Small intestine (tissue), 16 donors: ENCODE measurements around the gene UGT1A6. TPM values are rescaled to one million over a fixed set of nuclear protein-coding genes. Genes with fewer than 3 reads are reported as not detected.
A peak's percentile ranks its signal among the peaks of the same experiment; 100 is the strongest.
"Not testable (repeated sequence)": the region's sequence is repeated elsewhere in the genome, so short reads cannot be mapped to it uniquely, and the experiment has no call there.

ENCODE experiments used
- DNase-seq, 2 donors: peaks; one replicate each; pipeline versions ENCODE4 v3.0.0 to v3.0.0-alpha.2; 2013
- FAIRE-seq: peaks from 2 replicates; lab custom pipeline; 2012; peaks lifted over from hg19 to GRCh38; lab: Jason Lieb, UNC
- H3K27ac ChIP-seq, 3 donors: one replicate each; pipeline ENCODE4 v1.5.1; 2013; ENCODE audit warnings: low read length in 2 of 3, mild to moderate bottlenecking in 2 of 3, control low read depth in 1 of 3, inconsistent platforms in 1 of 3, low read depth in 1 of 3, moderate library complexity in 1 of 3
- H3K27me3 ChIP-seq, 3 donors: one replicate each; pipeline ENCODE4 v1.6.1; 2013; ENCODE audit warnings: low read length in 3 of 3, inconsistent platforms in 1 of 3; ENCODE audit not compliant: control insufficient read depth in 3 of 3, insufficient read depth in 3 of 3
- H3K36me3 ChIP-seq, 3 donors: one replicate each; pipeline ENCODE4 v1.6.1; 2013; ENCODE audit warnings: low read length in 3 of 3, inconsistent platforms in 1 of 3, low read depth in 1 of 3, mild to moderate bottlenecking in 1 of 3, moderate library complexity in 1 of 3; ENCODE audit not compliant: control insufficient read depth in 3 of 3, insufficient read depth in 2 of 3
- H3K4me1 ChIP-seq, 3 donors: one replicate each; pipeline ENCODE4 v1.6.1; 2013; ENCODE audit warnings: low read length in 2 of 3, inconsistent platforms in 1 of 3, low read depth in 1 of 3, mild to moderate bottlenecking in 1 of 3, moderate library complexity in 1 of 3; ENCODE audit not compliant: control insufficient read depth in 3 of 3, insufficient read depth in 2 of 3
- H3K4me3 ChIP-seq, 3 donors: one replicate each; pipeline ENCODE4 v1.5.1; 2013; ENCODE audit warnings: low read length in 3 of 3, control low read depth in 1 of 3, inconsistent platforms in 1 of 3, low read depth in 1 of 3, mild to moderate bottlenecking in 1 of 3, moderate library complexity in 1 of 3
- H3K9me3 ChIP-seq, 2 donors: one replicate each; pipeline ENCODE4 v1.6.1; 2013; ENCODE audit warnings: low read depth in 1 of 2, low read length in 1 of 2; ENCODE audit not compliant: control insufficient read depth in 2 of 2, insufficient read depth in 1 of 2
- WGBS, 3 donors: extraction: QIAGEN DNeasy Blood & Tissue Kit; methylation state at CpG; one replicate each; pipeline ENCODE4 v1.1.7; 2013; 5-methylcytosine and 5-hydroxymethylcytosine counted together
- long read RNA-seq, 10 donors: transcript quantifications; one replicate each; lab custom pipeline, GENCODE V29; 2026
- polyA plus RNA-seq, 4 donors: library from polyadenylated mRNA; stranded (reverse) in 3 of 4; unstranded in 1 of 4; fragments of 200-250 nt in 3 of 4; fragments of 120-200 nt in 1 of 4; gene quantifications; one replicate each; pipeline versions ENCODE4 v1.2.1 to v1.2.3, GENCODE V29; 2013
- donor health status: healthy with polysubstance abuse.
- donor health status: control.
- donor health status: control.
- donor health status: Bipolar disorder and iron deficiency.
- donor health status: healthy.

UGT1A6 gene
- polyA plus RNA-seq, result 1 to 10 TPM in 2 of 4 donors, under 1 TPM in 1, not detected in 1; 0.21 to 1.8 (median 1.4) TPM
- long read RNA-seq, donor 1, result 0 reads
- long read RNA-seq, donor 2, result 0 reads
- long read RNA-seq, donor 3, result 0 reads
- long read RNA-seq, donor 4, result 0 reads
- long read RNA-seq, donor 5, result 0 reads
- long read RNA-seq, donor 6, result 0 reads
- long read RNA-seq, donor 7, result 0 reads
- long read RNA-seq, donor 8, result 0 reads
- long read RNA-seq, donor 9, result 0 reads
- long read RNA-seq, donor 10, result 0 reads

DNA sequence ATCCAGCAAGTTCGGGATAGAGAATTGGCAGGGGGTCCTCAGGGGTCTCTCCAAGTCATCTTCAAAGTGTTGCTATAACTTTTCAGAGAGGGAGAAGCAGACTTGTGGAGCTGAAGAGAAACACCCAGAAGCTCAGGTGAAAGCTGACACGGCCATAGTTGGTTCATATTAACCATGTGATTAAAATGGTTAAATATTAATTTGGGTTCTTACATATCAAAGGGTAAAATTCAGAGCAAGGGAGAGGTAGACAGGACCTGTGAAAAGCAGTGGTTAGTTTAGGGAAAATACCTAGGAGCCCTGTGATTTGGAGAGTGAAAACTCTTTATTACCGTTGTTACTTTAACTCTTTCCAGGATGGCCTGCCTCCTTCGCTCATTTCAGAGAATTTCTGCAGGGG, at the start of gene UGT1A6:
Gene UGT1A6 (plus strand): TSS at position 243 of the 400 bp plus-strand sequence. CDS start 115 bp downstream, at position 358.
- Histone ChIP-seq H3K4me1 (peaks cover 2 to 7% (median 3%) of the 10 kb centered on the region in 3 donors), H3K27me3 (no peaks in the 10 kb centered on the region), H3K4me3 (no peak within 1 kb of the TSS), H3K27ac (no peak within 1 kb of the TSS), H3K9me3 (peaks cover 0 to 3% of the 10 kb centered on the region in 2 donors), H3K36me3 (no peaks in the 10 kb centered on the region)
- WGBS, 3 donors, result 13 to 79% (median 35%) methylated on average over 4 of the region's 4 CpGs
- no peak for FAIRE-seq
- peak in 1 of 2 donors; percentile 56 for DNase-seq

DNA sequence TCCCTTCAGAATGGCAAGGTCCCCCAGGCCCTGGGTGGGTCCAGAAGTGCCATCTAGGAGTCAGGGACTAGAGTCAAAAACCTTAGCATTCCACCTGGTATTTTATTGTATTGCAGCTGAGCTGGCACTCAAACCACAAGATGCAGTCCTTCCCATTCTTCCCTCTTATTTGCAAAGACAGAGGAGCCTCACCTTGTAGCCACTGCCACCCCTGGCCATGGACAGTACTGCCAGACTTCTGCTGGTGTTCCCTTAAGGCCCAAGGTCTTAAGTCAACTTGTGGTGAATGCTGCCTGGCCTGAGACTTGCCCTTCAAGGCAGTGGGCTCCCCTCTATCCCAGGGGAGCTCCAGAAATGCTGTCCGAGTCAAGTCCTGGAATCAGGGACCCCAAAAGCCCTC, 49.6 kb upstream of the UGT1A6 start:
- peaks cover 5 to 16% of the 10 kb centered on the region in 2 donors for H3K9me3 ChIP-seq
- H3K4me1 ChIP-seq, result peaks cover 0 to 6% (median 0%) of the 10 kb centered on the region in 3 donors
- H3K36me3 ChIP-seq, result no peaks in the 10 kb centered on the region
- FAIRE-seq, result no peak
- no peaks in the 10 kb centered on the region for H3K27me3 ChIP-seq
- DNase-seq, result peak in 1 of 2 donors; percentile 31
- 88 to 93% (median 92%) methylated on average over 1 of the region's 1 CpG for WGBS, 3 donors
- H3K27ac ChIP-seq, result no peak overlapping the region
- H3K4me3 ChIP-seq, result no peak overlapping the region

DNA sequence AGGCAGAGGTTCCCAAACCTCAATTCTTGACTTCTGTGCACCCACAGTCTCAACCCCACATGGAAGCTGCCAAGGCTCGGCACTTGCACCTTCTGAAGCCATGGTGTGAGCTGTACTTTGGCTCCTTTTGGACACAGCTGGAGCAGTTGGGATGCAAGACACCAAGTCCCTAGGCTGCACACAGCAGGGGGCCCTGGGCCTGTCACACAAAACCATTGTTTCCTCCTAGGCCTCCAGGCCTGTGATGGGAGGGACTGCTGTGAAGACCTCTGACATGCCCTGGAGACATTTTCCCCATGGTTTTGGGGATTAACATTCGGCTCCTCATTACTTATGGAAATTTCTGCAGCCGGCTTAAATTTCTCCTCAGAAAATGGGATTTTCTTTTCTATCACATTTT, 46.7 kb upstream of the UGT1A6 start:
- not testable (repeated sequence) for DNase-seq, H3K4me1 ChIP-seq, H3K36me3 ChIP-seq, FAIRE-seq, H3K4me3 ChIP-seq, H3K27ac ChIP-seq, H3K27me3 ChIP-seq
- WGBS, 3 donors, result 90 to 97% (median 91%) methylated on average over 3 of the region's 3 CpGs
- peaks cover 5 to 16% of the 10 kb centered on the region in 2 donors for H3K9me3 ChIP-seq

GRCh38 chr2:233650981-233651380, 41.7 kb upstream of the UGT1A6 start:
- Histone ChIP-seq H3K36me3 (no peaks in the 10 kb centered on the region), H3K27me3 (no peaks in the 10 kb centered on the region), H3K27ac (no peak overlapping the region), H3K4me3 (no peak overlapping the region), H3K9me3 (peaks cover 1 to 5% of the 10 kb centered on the region in 2 donors), H3K4me1 (no peaks in the 10 kb centered on the region)
- WGBS, 3 donors, result 70 to 83% (median 72%) methylated on average over 4 of the region's 4 CpGs
- DNase-seq, result no peak
- no peak for FAIRE-seq

GRCh38 chr2:233651430-233651829, 41.3 kb upstream of the UGT1A6 start:
- H3K9me3 ChIP-seq, result peaks cover 0 to 3% of the 10 kb centered on the region in 2 donors
- no peaks in the 10 kb centered on the region for H3K27me3 ChIP-seq
- H3K4me1 ChIP-seq, result no peaks in the 10 kb centered on the region
- no peak overlapping the region for H3K4me3 ChIP-seq
- no peaks in the 10 kb centered on the region for H3K36me3 ChIP-seq
- WGBS, 3 donors, result 95 to 100% (median 98%) methylated on average over 2 of the region's 2 CpGs
- no peak for DNase-seq
- H3K27ac ChIP-seq, result no peak overlapping the region
- no peak for FAIRE-seq

- H3K4me1 ChIP-seq, result no peaks in the 10 kb centered on the region
- no peaks in the 10 kb centered on the region for H3K27me3 ChIP-seq
- no peak for DNase-seq
- H3K36me3 ChIP-seq, result no peaks in the 10 kb centered on the region
- no peaks in the 10 kb centered on the region for H3K9me3 ChIP-seq
- FAIRE-seq, result no peak
- no peak overlapping the region for H3K27ac ChIP-seq
- WGBS, 3 donors, result 55 to 69% (median 67%) methylated on average over 6 of the region's 6 CpGs
- H3K4me3 ChIP-seq, result no peak overlapping the region
Observed at GRCh38 chr2:233654501-233654900, 38.2 kb upstream of the UGT1A6 start.

DNA sequence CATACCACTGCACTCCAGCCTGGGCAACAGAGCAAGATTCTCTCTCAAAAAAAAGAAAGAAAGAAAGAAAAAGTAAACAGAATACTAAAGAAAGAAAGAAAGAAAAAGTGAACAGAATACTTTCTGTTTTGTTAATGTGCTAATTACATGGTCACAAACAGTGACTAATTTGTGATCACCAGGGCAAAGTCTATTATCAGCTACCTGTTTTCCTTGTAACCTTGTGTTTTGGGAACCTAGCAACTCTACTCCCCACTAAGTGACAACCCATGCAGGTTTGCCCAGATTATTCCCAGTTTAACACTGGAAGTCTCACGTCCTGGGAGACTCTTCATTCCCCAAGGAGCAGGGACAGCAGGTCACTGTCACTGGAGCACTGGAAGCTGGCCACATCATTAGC, 37.6 kb upstream of the UGT1A6 start:
- Histone ChIP-seq H3K36me3 (no peaks in the 10 kb centered on the region), H3K4me3 (no peak overlapping the region), H3K9me3 (no peaks in the 10 kb centered on the region), H3K27ac (no peak overlapping the region), H3K4me1 (no peaks in the 10 kb centered on the region), H3K27me3 (no peaks in the 10 kb centered on the region)
- no peak for FAIRE-seq
- WGBS, 3 donors, result 20 to 44% (median 23%) methylated on average over 1 of the region's 1 CpG
- DNase-seq, result peak in 1 of 2 donors; percentile 68

GRCh38 chr2:233655943-233656342, 36.7 kb upstream of the UGT1A6 start:
- H3K36me3 ChIP-seq, DNase-seq, H3K4me1 ChIP-seq, H3K27ac ChIP-seq, H3K27me3 ChIP-seq, H3K9me3 ChIP-seq, H3K4me3 ChIP-seq, FAIRE-seq: not testable (repeated sequence)
- WGBS, 3 donors, result 93 to 96% (median 95%) methylated on average over 3 of the region's 3 CpGs

GRCh38 chr2:233656443-233656842, 36.2 kb upstream of the UGT1A6 start:
- Histone ChIP-seq H3K4me3 (no peak overlapping the region), H3K9me3 (no peaks in the 10 kb centered on the region), H3K4me1 (no peaks in the 10 kb centered on the region), H3K27ac (no peak overlapping the region), H3K36me3 (no peaks in the 10 kb centered on the region), H3K27me3 (no peaks in the 10 kb centered on the region)
- WGBS, 3 donors, result 73 to 88% (median 81%) methylated on average over 10 of the region's 10 CpGs
- DNase-seq (no peak), FAIRE-seq (no peak)
